Naive thymus-derived CD4-positive, alpha-beta T cell (primary cell): Measurements from ENCODE around the gene NWD2. TPM values are rescaled to one million over a fixed set of nuclear protein-coding genes. Genes with fewer than 3 reads are reported as not detected.

Source experiments
- ATAC-seq: fragments of 150-1000 bp; cut with Tn5 transposase; 2 replicates; pipeline ENCODE4 v1.10.0; 2021; ENCODE audit warnings: mild to moderate bottlenecking, moderate library complexity
- CTCF ChIA-PET: fragments of 350-600 bp; sonication (Branson Sonifier 250); formaldehyde crosslinking; loops from one replicate; lab custom pipeline; 2021; ENCODE audit warnings: antibody characterized with exemption; lab: Charles Lee
- POLR2A ChIA-PET: fragments of 350-600 bp; sonication (Branson Sonifier 250); formaldehyde crosslinking; loops from one replicate; lab custom pipeline; 2021; ENCODE audit warnings: antibody characterized with exemption, inconsistent platforms; lab: Charles Lee
- DNase-seq, 9 donors: peaks; one replicate each; pipeline versions ENCODE4 v3.0.0 to v3.0.0-alpha.2; 2020 to 2022; ENCODE audit warnings: mixed read lengths in 1 of 9
- H3K27ac ChIP-seq: one replicate; pipeline ENCODE4 v1.7.0; 2013; ENCODE audit warnings: mild to moderate bottlenecking, low read depth, low read length, moderate library complexity
- H3K27me3 ChIP-seq, 2 donors: one replicate each; pipeline ENCODE4 v1.7.0; 2013; ENCODE audit warnings: low read length in 2 of 2, mild to moderate bottlenecking in 2 of 2, moderate library complexity in 2 of 2; ENCODE audit not compliant: control insufficient read depth in 2 of 2, insufficient read depth in 2 of 2
- H3K36me3 ChIP-seq, 3 experiments: 1 replicate in 2 of 3; 2 replicates in 1 of 3; pipeline ENCODE4 v1.7.0; 2013; ENCODE audit warnings: low read length in 3 of 3, mild to moderate bottlenecking in 3 of 3, moderate library complexity in 1 of 3; ENCODE audit not compliant: insufficient read depth in 3 of 3, control insufficient read depth in 2 of 3
- H3K4me1 ChIP-seq, 2 donors: one replicate each; pipeline ENCODE4 v1.7.0; 2013; ENCODE audit warnings: low read length in 2 of 2, mild to moderate bottlenecking in 2 of 2, moderate library complexity in 1 of 2; ENCODE audit not compliant: control insufficient read depth in 2 of 2, insufficient read depth in 2 of 2
- H3K4me3 ChIP-seq: 2 replicates; pipeline ENCODE4 v1.7.0; 2013; ENCODE audit warnings: mild to moderate bottlenecking, low read length
- H3K9me3 ChIP-seq, 3 experiments: 1 replicate in 2 of 3; 2 replicates in 1 of 3; pipeline ENCODE4 v1.7.0; 2013; ENCODE audit warnings: low read length in 3 of 3; ENCODE audit not compliant: control insufficient read depth in 2 of 3
- H3K27ac Mint-ChIP-seq, 9 donors: one replicate each; pipeline ENCODE4 v1.8.0; 2020 to 2022; ENCODE audit warnings: mixed read lengths in 9 of 9, mild to moderate bottlenecking in 8 of 9, moderate library complexity in 5 of 9, inconsistent platforms in 2 of 9
- H3K27me3 Mint-ChIP-seq, 5 donors: one replicate each; pipeline ENCODE4 v1.8.0; 2021 to 2022; ENCODE audit warnings: mixed read lengths in 5 of 5, mild to moderate bottlenecking in 1 of 5
- H3K36me3 Mint-ChIP-seq, 5 donors: one replicate each; pipeline ENCODE4 v1.8.0; 2020 to 2022; ENCODE audit warnings: mixed read lengths in 5 of 5, mild to moderate bottlenecking in 3 of 5, inconsistent platforms in 1 of 5
- H3K4me1 Mint-ChIP-seq, 7 donors: one replicate each; pipeline ENCODE4 v1.8.0; 2020 to 2022; ENCODE audit warnings: mixed read lengths in 7 of 7, mild to moderate bottlenecking in 3 of 7, inconsistent platforms in 1 of 7
- H3K4me3 Mint-ChIP-seq, 10 donors: one replicate each; pipeline ENCODE4 v1.8.0; 2020 to 2022; ENCODE audit warnings: mild to moderate bottlenecking in 10 of 10, mixed read lengths in 10 of 10, moderate library complexity in 6 of 10, inconsistent platforms in 2 of 10
- H3K9me3 Mint-ChIP-seq, 11 donors: one replicate each; pipeline ENCODE4 v1.8.0; 2020 to 2022; ENCODE audit warnings: mixed read lengths in 11 of 11, mild to moderate bottlenecking in 4 of 11, inconsistent platforms in 1 of 11, moderate library complexity in 1 of 11
- intact Hi-C, 2 donors: fragments of 100-400 bp; cut with micrococcal nuclease; formaldehyde crosslinking; loops; one replicate each; pipeline ENCODE4 v1.15.1; 2023
- polyA plus RNA-seq, 2 donors: library from polyadenylated mRNA; unstranded; fragments of 300-500 nt; fragmentation: Illumina TruSeq; gene quantifications; one replicate each; pipeline ENCODE4 v1.2.3, GENCODE V29; 2021
- total RNA-seq, 6 experiments: library from RNA in 5 of 6; stranded (reverse) in 5 of 6; gene quantifications; 1 replicate in 5 of 6; 2 replicates in 1 of 6; pipeline ENCODE4 v1.2.3 and lab custom pipeline; 2021 to 2026

Gene NWD2
- total and polyA plus RNA-seq, 7 experiments from 2014 or later = not detected

- Mint-ChIP-seq H3K4me3 (no peak overlapping the region), H3K27me3 (peaks cover 8 to 25% (median 24%) of the 10 kb centered on the region in 5 donors), H3K27ac (no peak overlapping the region), H3K9me3 (peaks cover 0 to 1% (median 0%) of the 10 kb centered on the region in 11 donors), H3K4me1 (no peaks in the 10 kb centered on the region), H3K36me3 (no peaks in the 10 kb centered on the region)
- Histone ChIP-seq H3K36me3 (no peaks in the 10 kb centered on the region), H3K4me3 (no peak overlapping the region), H3K9me3 (no peaks in the 10 kb centered on the region), H3K27ac (no peak overlapping the region), H3K4me1 (no peaks in the 10 kb centered on the region), H3K27me3 (no peaks in the 10 kb centered on the region)
- CTCF ChIA-PET = no interaction called here
- intact Hi-C loops = no loop called here
- DNase-seq (no peak), ATAC-seq (no peak)
- POLR2A ChIA-PET = no interaction called here
These were observed 121.3 kb downstream of the NWD2 start for GRCh38 chr4:37365888-37366287.

GRCh38 chr4:37367901-37368300 lies 123.4 kb downstream of the NWD2 start:
- no peaks in the 10 kb centered on the region for H3K27me3 ChIP-seq
- Mint-ChIP-seq H3K36me3 (no peaks in the 10 kb centered on the region), H3K4me1 (no peaks in the 10 kb centered on the region), H3K9me3 (no peaks in the 10 kb centered on the region), H3K4me3 (no peak overlapping the region), H3K27me3 (peaks cover 5 to 17% (median 12%) of the 10 kb centered on the region in 5 donors), H3K27ac (no peak overlapping the region)
- no peak overlapping the region for H3K4me3 ChIP-seq
- ChIA-PET POLR2A (no interaction called here), CTCF (interaction anchor here (0.6 kb wide), 1 partner anchor 11 kb away, joined by 3 read pairs; no protein-coding TSS in a partner anchor)
- H3K36me3 ChIP-seq = no peaks in the 10 kb centered on the region
- no peak overlapping the region for H3K27ac ChIP-seq
- no peaks in the 10 kb centered on the region for H3K9me3 ChIP-seq
- ATAC-seq = no peak
- no peaks in the 10 kb centered on the region for H3K4me1 ChIP-seq
- no peak for DNase-seq
- intact Hi-C loops = no loop called here

GRCh38 chr4:37370052-37370451 lies 125.5 kb downstream of the NWD2 start:
- ATAC-seq = no peak
- no peaks in the 10 kb centered on the region for H3K9me3 Mint-ChIP-seq

GRCh38 chr4:37381040-37381668 lies 136.6 kb downstream of the NWD2 start:
- H3K4me3 Mint-ChIP-seq = no peak overlapping the region
- H3K4me1 ChIP-seq = no peaks in the 10 kb centered on the region

More at GRCh38 chr4:37370052-37370451, 125.5 kb downstream of the NWD2 start:
- DNase-seq = no peak
- no peaks in the 10 kb centered on the region for H3K9me3 ChIP-seq
- Mint-ChIP-seq H3K36me3 (no peaks in the 10 kb centered on the region), H3K27ac (no peak overlapping the region), H3K27me3 (peaks cover 5 to 21% (median 13%) of the 10 kb centered on the region in 5 donors), H3K4me1 (no peaks in the 10 kb centered on the region), H3K4me3 (no peak overlapping the region)
- ChIA-PET CTCF (no interaction called here), POLR2A (no interaction called here)
- no peaks in the 10 kb centered on the region for H3K27me3 ChIP-seq
- no peaks in the 10 kb centered on the region for H3K4me1 ChIP-seq
- no peak overlapping the region for H3K4me3 ChIP-seq
- H3K27ac ChIP-seq = no peak overlapping the region
- no peaks in the 10 kb centered on the region for H3K36me3 ChIP-seq
- intact Hi-C loops = no loop called here

GRCh38 chr4:37383579-37384229 lies 139.2 kb downstream of the NWD2 start:
- Histone ChIP-seq H3K9me3 (no peaks in the 10 kb centered on the region), H3K27me3 (no peaks in the 10 kb centered on the region), H3K36me3 (no peaks in the 10 kb centered on the region), H3K4me3 (no peak overlapping the region), H3K27ac (no peak overlapping the region), H3K4me1 (no peaks in the 10 kb centered on the region)
- Mint-ChIP-seq H3K27me3 (peaks cover 0 to 13% (median 6%) of the 10 kb centered on the region in 5 donors), H3K4me3 (no peak overlapping the region), H3K36me3 (no peaks in the 10 kb centered on the region), H3K9me3 (no peaks in the 10 kb centered on the region), H3K27ac (no peak overlapping the region), H3K4me1 (no peaks in the 10 kb centered on the region)
- DNase-seq = peak in 5 of 9 donors; percentile 4 to 20 (median 10)
- POLR2A ChIA-PET = no interaction called here
- ATAC-seq = peak; percentile 34
- intact Hi-C loops = loop anchor here (1.0 to 2.0 kb wide), 2 partner anchors 968 to 969 kb away; no protein-coding TSS in a partner anchor
- CTCF ChIA-PET = no interaction called here

More at GRCh38 chr4:37381040-37381668, 136.6 kb downstream of the NWD2 start:
- DNase-seq = no peak
- no peaks in the 10 kb centered on the region for H3K9me3 ChIP-seq
- no peak for ATAC-seq
- H3K27ac Mint-ChIP-seq = no peak overlapping the region
- intact Hi-C loops = no loop called here
- POLR2A ChIA-PET = no interaction called here
- peaks cover 0 to 18% (median 10%) of the 10 kb centered on the region in 5 donors for H3K27me3 Mint-ChIP-seq
- CTCF ChIA-PET = no interaction called here
- no peaks in the 10 kb centered on the region for H3K36me3 ChIP-seq
- no peaks in the 10 kb centered on the region for H3K36me3 Mint-ChIP-seq
- H3K4me1 Mint-ChIP-seq = no peaks in the 10 kb centered on the region
- no peaks in the 10 kb centered on the region for H3K9me3 Mint-ChIP-seq
- H3K4me3 ChIP-seq = no peak overlapping the region
- no peaks in the 10 kb centered on the region for H3K27me3 ChIP-seq
- H3K27ac ChIP-seq = no peak overlapping the region

- no peaks in the 10 kb centered on the region for H3K4me1 Mint-ChIP-seq
- no peaks in the 10 kb centered on the region for H3K9me3 ChIP-seq
- no peak overlapping the region for H3K4me3 Mint-ChIP-seq
- intact Hi-C loops = no loop called here
- no peak overlapping the region for H3K27ac Mint-ChIP-seq
- H3K36me3 Mint-ChIP-seq = no peaks in the 10 kb centered on the region
- no peak overlapping the region for H3K27ac ChIP-seq
- H3K27me3 ChIP-seq = no peaks in the 10 kb centered on the region
- ATAC-seq (no peak), DNase-seq (no peak)
- no peaks in the 10 kb centered on the region for H3K36me3 ChIP-seq
- H3K4me3 ChIP-seq = no peak overlapping the region
- CTCF ChIA-PET = no interaction called here
- H3K9me3 Mint-ChIP-seq = no peaks in the 10 kb centered on the region
- no peaks in the 10 kb centered on the region for H3K4me1 ChIP-seq
- peaks cover 0 to 13% (median 7%) of the 10 kb centered on the region in 5 donors for H3K27me3 Mint-ChIP-seq
- POLR2A ChIA-PET = no interaction called here
These were observed 140.9 kb downstream of the NWD2 start for GRCh38 chr4:37385424-37385823.
